HG02588 (cell line): ENCODE results near the gene KIAA1217.
A peak's percentile ranks its signal among the peaks of the same experiment; 100 is the strongest.

Source experiments
- ATAC-seq: cut with Tn5 transposase; IDR thresholded peaks from one replicate; pipeline ENCODE4 v1.9.1; 2021; ENCODE audit warnings: mild to moderate bottlenecking, moderate library complexity; ENCODE audit not compliant: unreplicated experiment

KIAA1217 gene

DNA sequence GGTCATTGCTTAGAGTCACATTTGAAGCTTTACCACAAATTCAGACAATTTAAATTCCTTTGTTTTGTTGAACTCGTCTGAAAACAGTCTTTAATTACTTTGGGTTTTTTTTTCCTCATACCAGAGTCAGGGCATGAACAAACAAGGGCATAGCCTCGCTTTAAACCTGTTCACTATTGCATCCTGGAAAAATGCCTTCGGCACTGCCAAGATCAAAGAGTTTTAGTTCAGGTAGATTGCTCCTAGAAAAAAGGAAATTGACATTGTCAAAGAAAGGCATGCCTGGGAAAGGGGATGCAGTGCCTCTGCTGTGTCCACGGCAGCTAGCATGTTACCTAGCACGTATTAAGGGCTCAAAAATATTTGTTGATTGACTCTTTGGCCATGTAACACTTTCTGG is 279.7 kb downstream of the KIAA1217 start:
- ATAC-seq: no peak

DNA sequence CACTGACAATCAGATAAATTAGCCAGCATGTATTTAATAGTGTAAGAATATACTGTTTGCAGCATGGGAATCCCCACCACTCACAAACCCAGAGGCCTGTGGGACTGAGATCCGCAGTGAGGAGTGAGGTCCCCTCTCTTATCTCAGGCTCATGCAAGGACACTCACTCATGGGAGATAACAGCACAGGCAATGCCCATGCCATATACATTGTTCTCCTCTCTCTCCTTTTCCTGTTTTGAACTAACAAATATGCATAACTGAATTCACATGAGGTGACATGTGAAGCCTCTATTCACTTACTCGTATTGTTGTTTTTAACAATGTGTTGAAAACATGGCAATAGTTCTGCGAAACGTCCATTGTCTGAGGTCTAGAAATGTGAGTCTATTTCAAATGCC is 284.2 kb downstream of the KIAA1217 start:
- ATAC-seq: no peak

DNA sequence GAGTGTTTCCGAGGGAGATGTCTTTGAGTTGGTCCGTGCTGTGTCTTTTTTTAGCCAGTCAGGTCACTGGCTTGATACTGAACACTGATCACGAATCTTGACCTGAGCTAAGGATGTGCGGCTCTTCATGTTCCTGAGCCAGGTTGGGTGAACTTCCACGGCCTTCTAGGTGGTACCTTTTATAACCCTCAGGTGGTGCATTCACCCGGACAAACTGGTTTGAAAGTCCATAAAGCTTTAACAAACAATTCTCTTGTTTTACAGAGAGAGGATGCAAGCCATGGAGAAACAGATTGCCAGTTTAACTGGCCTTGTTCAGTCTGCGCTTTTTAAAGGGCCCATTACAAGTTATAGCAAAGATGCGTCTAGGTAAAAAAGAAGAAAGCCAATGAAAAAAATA is 285.3 kb downstream of the KIAA1217 start:
- no peak for ATAC-seq

DNA sequence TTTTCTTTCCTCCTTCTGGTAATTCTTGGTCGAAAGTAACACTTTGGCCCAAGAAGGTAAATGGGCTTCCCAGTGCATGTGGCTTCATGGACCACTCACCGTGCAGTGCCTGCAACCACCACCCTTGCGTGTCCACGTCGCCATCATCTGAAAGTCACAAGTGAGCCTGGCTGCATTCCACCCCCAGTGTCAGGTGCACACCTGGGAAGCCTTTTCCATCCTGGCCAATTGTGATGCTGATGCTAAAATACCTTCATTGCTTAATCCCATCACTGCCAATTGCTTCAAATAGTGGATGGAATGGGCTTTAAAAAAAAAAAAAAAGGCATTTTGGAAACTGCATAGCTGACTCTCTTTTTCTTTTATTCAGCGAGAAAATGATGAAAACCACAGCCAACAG is 285.8 kb downstream of the KIAA1217 start:
- no peak for ATAC-seq

DNA sequence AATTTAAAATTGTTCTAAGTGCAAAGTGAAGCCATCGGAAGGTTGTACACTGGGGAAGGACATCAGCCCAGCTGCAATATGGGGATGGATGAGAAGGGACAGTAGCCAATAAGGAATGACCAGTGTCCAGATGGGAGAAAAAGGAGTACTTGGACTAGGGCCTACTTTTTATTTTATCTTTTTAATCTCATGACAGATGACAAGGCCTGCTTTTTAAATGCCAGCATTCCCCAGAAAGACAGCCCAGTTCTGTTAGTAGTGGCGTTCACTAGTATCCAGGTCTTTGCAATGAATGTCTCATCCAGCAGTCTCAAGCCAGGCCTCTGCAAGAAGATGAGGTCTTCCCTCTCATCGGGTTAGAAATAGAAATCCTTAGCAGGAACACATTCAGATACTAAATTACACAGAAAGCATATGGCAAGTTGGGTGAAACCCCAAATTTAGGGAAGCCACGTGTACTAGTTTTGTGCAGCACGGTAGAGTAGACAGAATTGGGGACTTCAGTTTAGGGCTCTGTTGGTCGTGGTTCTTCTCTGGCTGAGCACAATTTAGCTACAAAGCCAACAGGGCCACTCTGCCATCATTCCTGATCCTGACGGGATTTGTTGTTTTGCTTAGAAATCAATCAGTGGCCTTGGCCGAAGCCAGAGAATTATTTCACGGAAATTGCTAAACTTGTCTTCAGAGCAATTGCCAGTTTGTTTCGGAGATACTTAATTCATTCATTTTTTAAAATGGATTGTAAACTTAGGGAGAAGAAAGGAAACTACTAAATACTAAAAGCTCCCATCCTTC is 286.9 kb downstream of the KIAA1217 start:
- ATAC-seq: no peak

DNA sequence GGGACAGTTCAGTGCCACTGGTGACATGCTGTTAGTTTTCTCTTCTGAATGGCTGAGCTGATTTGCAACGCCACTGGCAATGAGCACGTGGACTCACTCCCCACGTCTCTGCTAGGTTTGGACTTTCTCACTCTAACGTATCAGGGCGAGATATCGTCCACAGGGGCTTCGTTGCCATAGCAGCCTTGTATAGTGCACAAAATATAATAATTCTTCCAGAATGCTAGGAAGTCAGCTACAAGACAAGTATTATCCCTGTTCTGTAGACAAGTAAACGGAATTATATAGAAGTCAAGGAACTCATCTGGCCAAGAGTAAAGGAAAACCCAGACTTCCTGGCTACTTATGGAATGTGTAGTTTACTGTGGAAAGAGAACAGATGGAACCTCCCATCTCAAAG is 288.0 kb downstream of the KIAA1217 start:
- ATAC-seq: no peak

DNA sequence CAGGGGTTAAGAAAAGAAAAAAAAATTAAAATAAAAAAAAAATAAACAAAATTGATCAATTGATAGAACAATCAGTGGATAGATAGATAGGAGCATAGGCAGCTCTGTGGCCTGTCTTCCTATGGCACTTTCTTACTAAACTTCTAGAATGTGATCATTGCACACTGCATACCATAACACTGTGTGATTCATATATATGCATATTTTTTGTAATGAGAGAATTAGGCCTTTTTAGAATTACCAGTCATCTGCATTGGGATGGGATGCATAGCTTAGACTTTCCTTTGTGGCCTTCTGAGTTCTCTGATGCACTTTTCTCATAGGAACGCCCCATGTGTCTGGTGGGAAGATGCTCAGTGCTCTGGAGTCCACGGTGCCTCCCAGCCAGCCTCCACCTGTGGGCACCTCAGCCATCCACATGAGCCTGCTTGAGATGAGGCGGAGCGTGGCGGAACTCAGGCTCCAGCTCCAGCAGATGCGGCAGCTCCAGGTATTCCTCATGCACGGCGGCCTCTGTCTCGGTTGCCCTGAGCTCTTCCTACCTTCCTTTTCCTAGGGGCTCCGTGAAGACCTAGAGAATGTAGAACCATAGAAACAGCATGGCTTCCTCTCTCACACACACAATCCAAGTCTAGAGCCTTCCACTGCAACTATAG is 292.2 kb downstream of the KIAA1217 start:
- ATAC-seq: no peak

DNA sequence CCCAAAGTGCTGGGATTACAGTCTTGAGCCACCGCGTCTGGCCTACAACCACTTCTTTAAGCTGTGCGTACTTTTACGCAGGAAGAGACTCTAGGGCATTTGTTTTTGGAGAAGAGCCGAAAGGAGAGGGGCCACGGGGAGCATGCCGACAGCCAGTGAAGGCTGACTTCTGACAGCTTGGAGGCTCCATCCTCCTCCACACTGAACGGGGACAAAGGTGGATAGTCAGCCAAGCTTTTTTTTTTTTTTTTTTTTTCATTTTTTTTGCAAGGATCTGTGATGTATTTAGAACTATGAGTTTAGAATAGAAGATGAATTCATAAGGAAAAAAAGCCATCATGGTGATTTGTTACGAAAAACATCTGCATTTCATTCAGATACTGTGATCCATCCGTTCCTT is 293.1 kb downstream of the KIAA1217 start:
- no peak for ATAC-seq

DNA sequence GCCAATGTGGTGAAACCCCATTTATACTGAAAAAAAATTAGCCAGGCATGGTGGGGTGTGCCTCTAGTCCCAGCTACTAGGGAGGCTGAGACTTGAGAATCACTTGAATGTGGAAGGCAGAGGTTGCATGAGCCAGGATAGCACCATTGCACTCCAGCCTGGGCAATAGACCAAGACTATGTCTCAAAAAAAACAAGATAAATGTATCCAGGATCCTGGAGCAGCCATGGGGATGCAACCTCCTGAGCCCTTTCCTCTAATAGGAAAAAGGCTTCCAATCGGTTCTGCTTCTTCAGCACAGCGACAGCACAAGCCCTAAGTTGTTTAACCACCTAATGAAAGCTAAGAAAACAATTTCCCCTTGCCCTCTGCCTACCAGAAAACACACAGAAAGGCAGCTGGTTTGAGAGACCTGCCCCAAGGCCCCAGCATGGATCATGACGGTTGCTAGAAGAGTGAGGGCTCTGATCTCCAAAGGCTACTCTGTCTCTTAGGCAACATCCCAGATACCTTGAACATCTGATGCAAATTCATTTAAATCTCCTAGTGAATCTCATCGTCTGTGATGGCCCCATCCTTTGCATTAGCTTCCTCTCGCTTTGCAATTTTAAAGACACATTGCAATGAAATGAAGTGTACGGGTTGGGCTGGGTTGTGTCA is 294.0 kb downstream of the KIAA1217 start:
- ATAC-seq: no peak

DNA sequence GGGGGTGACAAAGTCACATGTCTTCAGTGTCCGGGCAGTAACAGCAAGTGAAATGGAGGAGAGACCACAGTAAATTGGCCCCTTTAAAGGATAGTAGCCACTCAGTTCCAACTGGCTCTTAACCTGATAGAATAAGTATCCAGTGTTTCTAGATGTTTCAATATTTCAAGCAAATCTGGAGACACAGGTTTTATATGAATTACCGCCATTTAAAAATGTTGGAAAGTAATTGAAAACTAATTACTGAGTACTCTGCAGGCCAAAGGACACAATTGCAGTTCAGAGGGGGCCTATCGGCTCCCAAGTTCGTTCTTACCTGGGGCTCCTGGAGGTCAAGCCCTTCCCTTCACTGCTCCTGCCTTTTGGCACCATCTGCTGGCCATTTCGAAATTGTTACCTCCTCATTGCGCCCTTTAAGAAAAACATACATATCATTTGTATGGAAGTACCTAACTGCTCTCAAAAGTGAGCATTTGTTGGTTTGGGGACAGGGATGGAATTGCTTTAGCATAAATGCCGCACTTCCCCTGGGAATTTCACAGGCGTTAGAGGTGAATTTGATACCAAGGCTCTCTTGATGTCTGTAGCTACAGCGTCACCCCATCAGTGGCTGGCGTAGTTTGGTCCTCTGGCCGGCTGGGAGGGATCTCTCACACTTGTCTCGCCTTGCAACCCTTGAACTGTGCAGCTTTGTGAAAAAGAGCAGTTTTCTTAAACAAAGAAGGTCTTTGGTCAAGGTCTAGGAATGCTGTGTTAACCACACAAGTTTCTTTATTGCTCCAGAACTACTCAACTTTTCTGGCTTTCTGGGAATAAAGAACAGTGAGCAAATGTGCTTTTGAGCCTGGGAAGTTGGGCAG is 294.8 kb downstream of the KIAA1217 start:
- peak; percentile 67 for ATAC-seq

DNA sequence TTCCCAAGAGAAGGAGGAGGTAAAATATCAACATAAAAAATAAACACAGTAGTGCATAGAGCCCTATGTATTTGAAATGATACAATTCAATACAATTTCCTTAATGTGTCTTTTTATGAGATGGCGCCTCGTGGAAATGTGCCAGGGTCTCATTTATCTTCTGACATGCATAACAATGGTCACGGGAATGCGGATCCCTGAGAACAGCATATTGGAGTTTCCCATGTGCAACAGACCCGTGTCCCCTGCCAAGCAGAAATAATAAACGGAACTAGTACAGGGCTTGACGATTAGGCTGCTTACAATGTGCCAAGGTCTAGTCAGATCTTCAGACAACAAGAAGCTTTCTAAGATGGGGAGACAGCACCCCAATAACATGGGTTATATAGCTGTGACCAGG is 296.8 kb downstream of the KIAA1217 start:
- no peak for ATAC-seq

DNA sequence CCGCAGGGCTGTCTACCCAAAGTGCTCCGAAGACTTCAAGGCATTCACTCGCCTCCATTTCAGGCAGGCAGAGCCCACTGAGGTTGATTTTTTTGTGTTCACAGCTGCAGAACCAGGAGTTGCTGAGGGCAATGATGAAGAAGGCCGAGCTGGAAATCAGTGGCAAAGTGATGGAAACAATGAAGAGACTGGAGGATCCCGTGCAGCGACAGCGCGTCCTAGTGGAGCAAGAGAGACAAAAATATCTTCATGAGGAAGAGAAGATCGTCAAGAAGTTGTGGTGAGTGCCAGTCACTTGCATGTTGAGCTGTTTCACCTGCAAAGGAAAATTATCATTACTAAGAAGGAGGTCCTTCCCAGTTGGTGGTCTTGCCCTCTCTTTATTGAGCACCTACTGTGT is 304.2 kb downstream of the KIAA1217 start:
- no peak for ATAC-seq

DNA sequence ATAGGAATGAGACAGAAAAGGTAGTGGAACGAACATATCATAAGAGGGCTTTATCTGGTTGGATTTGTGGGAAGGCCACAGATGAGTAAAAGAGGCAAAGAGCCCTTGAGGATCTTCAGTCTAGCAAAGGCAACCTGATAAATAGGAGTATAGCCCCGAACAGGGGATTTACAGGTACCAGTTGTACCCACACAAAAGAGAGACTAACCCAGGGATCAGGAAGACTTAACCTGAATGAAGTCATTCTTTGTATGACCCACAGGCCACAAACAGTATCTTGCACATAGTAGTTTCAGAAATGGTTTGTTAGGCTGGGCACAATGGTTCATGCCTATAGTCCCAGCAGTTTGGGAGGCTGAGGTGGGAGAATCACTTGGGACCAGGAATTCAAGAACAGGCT is 306.5 kb downstream of the KIAA1217 start:
- ATAC-seq: no peak

DNA sequence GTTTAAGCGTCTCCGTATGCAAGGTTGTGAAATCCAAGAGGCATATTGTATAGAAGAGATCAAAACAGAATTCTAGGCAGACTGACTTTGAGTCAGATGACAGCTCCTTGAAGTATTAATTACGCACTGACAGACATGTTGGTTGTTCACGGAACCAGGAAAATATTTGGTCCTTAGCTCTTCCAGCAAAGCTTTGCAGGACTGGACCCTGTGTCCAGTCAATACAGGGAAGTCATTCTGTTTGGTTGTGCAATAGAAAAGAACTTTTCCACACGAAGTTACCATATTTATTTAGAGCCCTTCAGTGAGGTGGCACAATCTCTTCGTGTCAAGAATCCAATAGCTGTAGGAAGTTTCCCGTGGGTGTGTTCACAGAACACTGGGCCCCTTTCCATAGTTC is 309.5 kb downstream of the KIAA1217 start:
- ATAC-seq: no peak

DNA sequence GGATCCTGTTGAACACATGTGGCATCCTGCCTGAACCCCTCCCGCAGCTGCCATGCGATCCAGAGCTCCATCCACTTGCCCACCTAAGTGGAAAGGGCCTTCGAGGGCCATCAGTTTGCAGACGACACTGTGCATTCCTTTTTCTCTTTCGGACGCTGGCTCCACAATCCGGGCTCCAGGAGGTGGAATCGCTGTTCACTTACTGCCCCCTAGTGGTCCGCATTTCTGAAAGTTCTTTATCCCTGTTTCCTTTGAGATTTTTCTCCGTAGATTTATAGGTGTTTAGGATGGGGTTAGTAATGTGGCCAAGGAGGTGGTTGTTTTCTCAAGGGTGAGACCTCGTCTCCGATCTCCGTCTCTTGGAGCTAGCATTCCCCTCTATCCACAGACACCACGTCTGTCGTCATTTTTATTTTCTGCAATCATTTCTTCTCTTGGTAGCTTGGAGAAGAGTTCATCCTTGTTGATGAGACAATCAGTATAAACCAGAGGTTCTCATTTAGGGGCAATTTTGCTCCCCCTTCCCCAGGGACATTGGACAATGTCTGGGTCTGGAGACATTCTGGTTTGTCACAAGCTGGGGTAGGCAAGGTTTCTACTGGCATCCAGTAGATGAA is 310.2 kb downstream of the KIAA1217 start:
- no peak for ATAC-seq

DNA sequence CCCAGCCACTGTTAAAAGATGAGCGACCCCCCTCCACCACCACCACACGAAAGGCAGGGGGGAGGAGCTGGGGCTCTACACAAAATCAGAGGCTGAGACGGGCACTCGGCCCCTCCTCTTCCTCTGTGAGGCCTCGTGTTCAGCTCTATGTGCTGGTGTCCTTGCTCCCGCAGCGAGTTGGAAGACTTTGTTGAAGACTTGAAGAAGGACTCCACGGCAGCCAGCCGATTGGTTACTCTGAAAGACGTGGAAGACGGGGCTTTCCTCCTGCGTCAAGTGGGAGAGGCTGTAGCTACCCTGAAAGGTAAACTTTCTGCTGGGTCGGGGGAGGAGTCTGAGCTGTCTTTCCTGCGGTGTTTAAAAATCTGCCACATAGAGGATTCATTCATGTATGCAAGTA is 311.0 kb downstream of the KIAA1217 start:
- ATAC-seq: no peak

DNA sequence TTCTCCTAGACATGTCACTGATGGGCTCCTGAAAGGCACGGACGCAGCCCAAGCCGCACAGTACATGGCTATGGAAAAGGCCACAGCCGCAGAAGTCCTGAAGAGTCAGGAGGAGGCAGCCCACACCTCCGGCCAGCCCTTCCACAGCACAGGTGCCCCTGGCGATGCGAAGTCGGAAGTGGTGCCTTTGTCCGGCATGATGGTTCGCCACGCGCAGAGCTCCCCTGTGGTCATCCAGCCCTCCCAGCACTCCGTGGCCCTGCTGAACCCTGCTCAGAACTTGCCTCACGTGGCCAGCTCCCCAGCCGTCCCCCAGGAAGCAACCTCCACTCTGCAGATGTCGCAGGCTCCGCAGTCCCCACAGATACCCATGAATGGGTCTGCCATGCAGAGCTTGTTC is 315.4 kb downstream of the KIAA1217 start:
- no peak for ATAC-seq

DNA sequence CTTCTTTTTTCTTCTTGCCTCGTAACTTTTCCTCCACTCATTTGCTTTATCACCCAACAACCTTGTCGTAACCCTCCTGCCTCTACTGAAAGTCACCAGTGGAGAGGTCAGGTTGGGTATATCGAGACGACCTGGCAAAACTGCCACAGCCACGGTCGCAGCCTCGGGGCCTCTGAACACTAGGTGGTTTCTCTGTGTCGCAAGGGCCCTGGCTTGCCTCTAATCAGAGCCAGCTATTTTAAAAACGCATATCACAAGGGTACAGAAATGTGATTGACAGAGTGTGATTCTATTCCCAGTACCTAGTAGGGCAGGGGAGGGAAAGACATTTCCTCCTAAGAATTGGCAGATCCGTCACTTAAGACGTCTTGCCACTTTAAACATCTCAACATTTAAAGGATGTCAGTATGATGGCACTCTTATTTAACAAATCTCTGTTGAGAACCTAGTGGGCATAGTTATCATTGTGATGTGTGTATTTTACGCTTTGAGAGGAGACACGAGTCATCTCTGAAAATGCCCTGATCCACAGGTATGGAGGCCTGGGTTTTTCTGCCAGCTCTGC is 317.2 kb downstream of the KIAA1217 start:
- ATAC-seq: no peak

DNA sequence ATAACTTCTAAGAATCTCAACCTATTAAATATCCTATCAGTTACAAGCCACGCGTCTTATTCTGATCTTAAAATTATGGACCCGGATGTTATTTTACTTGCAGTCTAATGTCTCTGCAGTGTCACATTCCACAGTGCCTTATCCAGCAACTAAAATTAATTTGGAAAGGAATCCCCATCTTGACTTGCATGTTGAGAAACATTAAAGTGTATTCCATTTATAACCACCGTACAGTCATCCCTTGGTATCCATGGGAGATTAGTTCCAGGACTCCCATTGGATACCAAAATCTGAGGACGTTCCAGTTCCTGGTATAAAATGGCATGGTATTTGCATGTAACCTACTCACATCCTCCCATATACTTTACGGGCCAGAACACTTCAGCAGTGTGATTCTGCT is 320.0 kb downstream of the KIAA1217 start:
- no peak for ATAC-seq

DNA sequence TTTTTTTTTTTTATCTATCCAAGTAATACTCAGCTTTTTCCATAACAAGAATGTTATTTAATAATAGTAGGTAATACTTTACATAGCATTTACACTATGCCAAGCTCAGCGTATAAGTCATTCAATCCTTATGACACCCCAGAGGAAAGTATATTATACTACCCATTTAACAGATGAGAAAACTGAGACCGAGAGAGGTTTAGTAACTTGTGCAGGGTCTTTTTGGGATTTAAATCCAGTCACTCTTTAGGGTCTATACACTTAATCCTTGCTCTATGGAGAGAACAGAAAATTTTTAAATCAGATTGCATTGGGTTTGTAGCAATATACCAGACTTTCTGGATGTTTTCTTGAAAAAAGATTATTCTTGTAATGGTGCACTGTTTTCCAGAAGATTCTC is 322.5 kb downstream of the KIAA1217 start:
- no peak for ATAC-seq
